Measurements from ENCODE around the gene CELA2B.
"Not testable (repeated sequence)": the region's sequence is repeated elsewhere in the genome, so short reads cannot be mapped to it uniquely, and the experiment has no call there.

CELA2B gene

GRCh38 chr1:15475752-15476314 is at the start of gene CELA2B:
TSS of gene CELA2B (plus strand) at chr1:15476104. CDS start at chr1:15476126, 22 bp downstream.
- no peak for DNase-seq

GRCh38 chr1:15426492-15427279 is 49.2 kb upstream of the CELA2B start:
- no peak for DNase-seq

- no peak for DNase-seq
These were observed 48.6 kb upstream of the CELA2B start for GRCh38 chr1:15427280-15427666.

DNA sequence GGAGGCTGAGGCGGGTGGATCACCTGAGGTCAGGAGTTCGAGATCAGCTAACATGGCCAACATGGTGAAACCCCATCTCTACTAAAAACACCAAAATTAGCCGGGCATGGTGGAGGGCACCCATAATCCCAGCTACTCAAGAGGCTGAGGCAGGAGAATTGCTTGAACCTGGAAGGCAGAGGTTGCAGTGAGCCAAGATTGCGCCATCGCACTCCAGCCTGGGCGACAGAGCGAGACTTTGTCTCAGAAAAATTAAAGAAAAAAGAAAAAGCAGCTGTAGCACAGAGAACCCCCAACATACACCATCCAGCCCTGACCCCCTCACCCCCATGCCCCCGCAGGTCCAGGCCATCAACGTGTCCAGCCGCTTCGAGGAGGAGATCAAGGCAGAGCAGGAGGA is 47.7 kb upstream of the CELA2B start:
- DNase-seq = not testable (repeated sequence)

- DNase-seq = no peak
These were observed 47.0 kb upstream of the CELA2B start for GRCh38 chr1:15428815-15429435.

- no peak for DNase-seq
These were observed 46.2 kb upstream of the CELA2B start for GRCh38 chr1:15429701-15430149.

DNA sequence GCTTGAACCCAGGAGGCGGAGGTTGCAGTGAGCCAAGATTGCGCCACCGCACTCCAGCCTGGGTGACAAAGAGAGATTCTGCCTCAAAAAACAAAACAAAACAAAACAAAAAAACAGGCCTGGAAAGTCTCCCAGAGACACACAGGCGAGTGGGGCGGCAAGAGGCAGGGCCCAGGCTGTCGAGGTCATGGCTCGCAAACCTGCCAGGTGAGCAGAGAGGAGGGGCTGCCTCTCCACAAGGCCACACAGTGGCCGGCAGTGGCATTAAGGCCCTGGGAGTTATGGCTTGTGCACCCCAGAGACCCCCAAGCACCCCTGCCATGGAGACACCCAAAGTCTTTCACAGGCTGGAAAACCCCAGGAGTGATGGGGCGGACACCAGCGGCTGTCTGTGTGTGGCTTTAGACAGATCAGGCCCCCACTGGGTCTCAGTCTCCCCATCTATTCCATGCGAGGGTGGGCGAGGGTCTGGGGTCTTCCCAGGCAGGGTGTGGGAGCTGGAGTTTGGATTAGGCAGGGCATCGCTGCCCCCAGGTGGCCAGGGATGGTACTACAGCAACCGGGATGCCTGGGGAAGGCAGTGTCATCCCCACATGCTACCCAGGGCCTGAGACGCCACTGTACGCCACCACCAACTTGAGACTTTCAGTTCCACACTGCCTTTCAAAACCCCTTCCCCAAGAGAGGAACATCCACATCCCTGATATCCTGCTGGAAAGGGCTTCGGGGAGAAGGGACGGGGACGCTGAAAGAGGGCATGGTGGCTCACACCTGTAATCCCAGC is 44.9 kb upstream of the CELA2B start:
- peak; percentile 73 for DNase-seq

GRCh38 chr1:15431571-15431948 is 44.3 kb upstream of the CELA2B start:
- DNase-seq = no peak

- no peak for DNase-seq
These were observed 43.6 kb upstream of the CELA2B start for GRCh38 chr1:15432324-15432723.

- DNase-seq = no peak
These were observed 42.4 kb upstream of the CELA2B start for GRCh38 chr1:15433471-15433870.

- DNase-seq = not testable (repeated sequence)
These were observed 41.2 kb upstream of the CELA2B start for GRCh38 chr1:15434739-15435138.

GRCh38 chr1:15435239-15436077 is 40.4 kb upstream of the CELA2B start:
- no peak for DNase-seq

DNA sequence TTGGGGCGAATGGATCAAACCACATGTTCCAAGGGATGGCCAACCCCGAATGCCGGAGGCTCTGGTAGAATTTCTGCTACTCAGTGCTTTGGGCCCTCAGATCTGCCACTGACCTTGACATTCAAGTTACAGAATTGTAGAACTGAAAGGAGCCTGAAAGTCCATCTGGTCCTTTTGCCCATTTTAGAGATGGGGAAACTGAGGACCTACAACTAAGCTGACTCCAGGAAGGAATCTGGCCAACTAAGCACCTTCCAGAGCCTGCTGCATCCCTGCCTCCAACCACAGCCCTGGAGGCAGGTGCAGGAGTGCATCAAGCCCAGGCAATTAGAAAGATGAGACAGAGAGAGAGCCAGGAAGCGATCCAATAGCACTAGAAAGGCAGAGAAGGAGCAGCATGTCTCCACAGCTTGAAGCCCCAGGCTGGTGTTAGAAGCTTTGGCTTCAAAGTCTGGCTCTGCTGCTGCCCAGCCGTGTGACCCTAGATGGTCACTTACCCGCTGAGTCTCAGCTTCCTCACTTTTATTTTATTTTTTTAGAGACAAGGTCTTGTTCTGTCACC is 38.9 kb upstream of the CELA2B start:
- DNase-seq = no peak

- DNase-seq = no peak
These were observed 36.6 kb upstream of the CELA2B start for GRCh38 chr1:15439325-15439724.

- no peak for DNase-seq
These were observed 35.5 kb upstream of the CELA2B start for GRCh38 chr1:15440357-15440756.

DNA sequence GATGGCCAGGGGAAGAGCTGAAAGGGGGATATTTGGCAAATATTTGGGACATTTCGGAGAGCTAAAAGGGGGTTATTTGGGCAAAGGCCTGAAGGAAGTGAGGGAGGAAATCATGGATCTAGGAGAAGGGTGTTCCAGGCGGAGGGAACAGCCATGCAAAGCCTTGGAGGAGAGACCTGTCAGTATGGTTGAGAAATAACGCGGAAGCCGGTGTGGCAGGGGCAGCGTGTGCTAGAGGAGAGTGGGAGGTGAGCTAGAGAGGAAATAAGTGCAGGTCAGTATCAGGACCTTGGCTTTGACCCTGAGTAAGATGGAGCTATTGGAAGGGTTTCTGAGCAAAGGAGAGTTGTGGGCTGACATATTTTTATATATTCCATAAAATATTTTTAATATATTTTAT is 34.7 kb upstream of the CELA2B start:
- no peak for DNase-seq

DNA sequence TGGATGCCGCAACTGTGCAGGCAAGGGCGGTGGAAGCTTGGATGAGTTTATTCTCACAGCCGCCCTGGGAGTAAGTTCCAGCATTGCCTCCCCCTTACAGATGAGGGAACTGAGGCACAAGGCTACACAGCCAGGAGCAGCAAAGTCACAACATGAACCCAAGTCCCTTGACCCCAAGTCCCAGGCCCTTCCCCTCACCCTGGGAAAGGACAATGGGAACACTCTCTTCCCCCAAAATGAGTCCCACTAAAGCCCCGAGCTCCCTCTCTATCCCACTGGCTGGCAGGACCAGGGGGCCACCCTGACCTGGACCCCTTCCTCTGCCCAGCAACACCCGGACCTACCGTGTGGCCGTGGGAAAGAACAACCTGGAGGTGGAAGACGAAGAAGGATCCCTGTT is 33.8 kb upstream of the CELA2B start:
- no peak for DNase-seq

GRCh38 chr1:15442759-15443158 is 33.1 kb upstream of the CELA2B start:
- no peak for DNase-seq

DNA sequence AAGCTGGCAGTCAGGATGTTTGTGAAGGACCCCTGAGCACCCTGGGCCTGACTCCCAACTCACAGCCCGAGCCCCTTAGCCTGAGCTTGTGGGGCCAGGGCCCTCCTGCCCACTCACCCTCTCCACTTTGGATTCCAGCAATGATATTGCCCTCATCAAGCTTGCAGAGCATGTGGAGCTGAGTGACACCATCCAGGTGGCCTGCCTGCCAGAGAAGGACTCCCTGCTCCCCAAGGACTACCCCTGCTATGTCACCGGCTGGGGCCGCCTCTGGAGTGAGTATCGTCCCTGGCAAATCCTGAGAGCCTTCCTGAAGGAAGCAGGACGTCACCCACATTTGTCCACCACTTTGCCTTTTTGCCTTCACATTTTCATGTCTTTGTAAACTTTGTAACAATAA is 32.6 kb upstream of the CELA2B start:
- DNase-seq = no peak

DNA sequence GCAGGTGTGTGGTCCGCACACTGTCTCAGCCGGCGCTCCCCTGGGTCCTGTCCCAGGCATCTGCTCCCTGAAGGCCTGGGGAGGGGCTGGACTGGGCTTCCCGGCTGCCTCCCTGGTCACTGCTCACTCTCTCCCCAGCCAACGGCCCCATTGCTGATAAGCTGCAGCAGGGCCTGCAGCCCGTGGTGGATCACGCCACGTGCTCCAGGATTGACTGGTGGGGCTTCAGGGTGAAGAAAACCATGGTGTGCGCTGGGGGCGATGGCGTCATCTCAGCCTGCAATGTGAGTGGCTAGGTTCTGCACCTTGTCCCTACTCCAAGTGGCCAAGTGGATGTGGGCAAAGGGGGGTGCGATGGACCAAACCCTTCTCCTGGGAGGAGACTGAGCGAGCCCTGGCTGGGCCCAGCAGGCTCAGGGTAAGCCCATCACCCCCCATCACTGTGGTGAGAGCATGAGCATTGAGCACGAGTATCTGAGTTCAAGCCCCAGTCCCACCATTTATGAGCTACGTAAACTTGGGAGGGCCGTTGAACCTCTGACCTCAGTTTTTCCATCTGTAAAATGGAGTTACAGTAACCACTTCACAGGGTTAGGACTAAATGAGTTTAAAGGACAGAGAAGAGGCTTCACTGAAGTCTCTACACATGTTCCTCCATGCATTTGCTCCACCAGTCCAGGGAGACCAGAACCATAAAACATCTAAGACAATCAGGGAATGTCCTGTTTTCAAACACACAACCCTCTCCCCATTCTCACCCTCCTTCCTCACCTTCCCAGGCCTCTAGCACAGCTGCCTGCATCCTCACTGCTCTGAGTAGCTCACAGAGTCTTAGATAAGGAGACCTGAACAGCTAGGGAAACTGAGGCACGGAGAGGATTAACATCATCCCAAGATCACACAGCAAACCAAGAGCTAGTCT is 31.2 kb upstream of the CELA2B start:
- no peak for DNase-seq
